Neural cell (in vitro differentiated cells): ENCODE measurements around the gene FCAMR. TPM values are rescaled to one million over a fixed set of nuclear protein-coding genes. Genes with fewer than 3 reads are reported as not detected.

Experiments
- H2AFZ ChIP-seq: fragments of 200-600, 300-800 bp; sonication (generic), shearing (Covaris generic); 2 replicates; pipeline ENCODE4 v1.6.0; 2014; ENCODE audit warnings: low read depth, mild to moderate bottlenecking, antibody characterized with exemption, low read length, moderate library complexity
- H3F3A ChIP-seq: fragments of 200-600 bp; shearing (Covaris generic); 2 replicates; pipeline ENCODE4 v1.6.1; 2016; ENCODE audit warnings: mild to moderate bottlenecking, moderate library complexity, mixed read lengths, antibody characterized with exemption, low read length; ENCODE audit not compliant: insufficient read depth, poor library complexity, severe bottlenecking
- H3K27ac ChIP-seq: fragments of 200-600, 300-800 bp; sonication (generic), shearing (Covaris generic); 2 replicates; pipeline ENCODE4 v1.5.1; 2014; ENCODE audit warnings: mild to moderate bottlenecking, low read length, moderate library complexity
- H3K27me3 ChIP-seq: fragments of 300-800, 200-600 bp; sonication (generic), shearing (Covaris generic); 2 replicates; pipeline ENCODE4 v1.6.0; 2014; ENCODE audit warnings: mild to moderate bottlenecking, low read depth, low read length, moderate library complexity; ENCODE audit not compliant: insufficient read depth
- H3K36me3 ChIP-seq: fragments of 300-800, 200-600 bp; sonication (generic), shearing (Covaris generic); 2 replicates; pipeline ENCODE4 v1.5.1; 2014; ENCODE audit warnings: mild to moderate bottlenecking, antibody characterized with exemption, low read length, moderate library complexity; ENCODE audit not compliant: insufficient read depth
- H3K4me2 ChIP-seq: fragments of 300-800, 200-600 bp; sonication (generic), shearing (Covaris generic); 2 replicates; pipeline ENCODE4 v1.6.0; 2014; ENCODE audit warnings: mild to moderate bottlenecking, low read length
- H3K4me3 ChIP-seq: fragments of 300-800, 200-600 bp; sonication (generic), shearing (Covaris generic); 2 replicates; pipeline ENCODE4 v1.5.1; 2014; ENCODE audit warnings: mild to moderate bottlenecking, low read length, moderate library complexity
- H3K79me2 ChIP-seq: fragments of 200-600 bp; shearing (Covaris generic); replicated peaks from 2 replicates; pipeline ENCODE4 v1.6.0; 2014; ENCODE audit warnings: mild to moderate bottlenecking, low read length, moderate library complexity; ENCODE audit not compliant: insufficient read depth
- H3K9ac ChIP-seq: fragments of 300-800, 200-600 bp; sonication (generic), shearing (Covaris generic); 2 replicates; pipeline ENCODE4 v1.6.1; 2016; ENCODE audit warnings: mild to moderate bottlenecking, low read length, mixed read lengths
- H3K9me2 ChIP-seq: fragments of 200-600 bp; shearing (Covaris generic); 2 replicates; pipeline ENCODE4 v1.6.1; 2016; ENCODE audit warnings: mild to moderate bottlenecking, low read length, mixed read lengths; ENCODE audit not compliant: insufficient read depth
- H3K9me3 ChIP-seq: fragments of 200-600, 300-800 bp; sonication (generic), shearing (Covaris generic); 2 replicates; pipeline ENCODE4 v1.6.1; 2016; ENCODE audit warnings: mild to moderate bottlenecking, mixed run types, low read length, moderate library complexity, mixed read lengths
- H4K20me1 ChIP-seq: fragments of 200-600 bp; shearing (Covaris generic); 2 replicates; pipeline ENCODE4 v1.6.1; 2016; ENCODE audit warnings: mild to moderate bottlenecking, mixed run types; ENCODE audit not compliant: insufficient read depth
- EP300 ChIP-seq: fragments of 450-650 bp; conservative IDR thresholded peaks from 2 replicates; pipeline ENCODE4 v1.6.1; 2014; ENCODE audit warnings: antibody characterized with exemption, mild to moderate bottlenecking, moderate library complexity; ENCODE audit not compliant: poor library complexity, severe bottlenecking
- EZH2 ChIP-seq: fragments of 200-600, 300-800 bp; shearing (Covaris generic), sonication (generic); IDR thresholded peaks from 2 replicates; pipeline ENCODE4 v1.6.1; 2014; ENCODE audit warnings: antibody characterized with exemption, low read length, borderline replicate concordance, mild to moderate bottlenecking; ENCODE audit not compliant: insufficient read depth, poor library complexity, severe bottlenecking
- MXI1 ChIP-seq: fragments of 450-650 bp; conservative IDR thresholded peaks from 2 replicates; pipeline ENCODE4 v1.6.1; 2014; ENCODE audit warnings: antibody characterized with exemption, mild to moderate bottlenecking; ENCODE audit not compliant: poor library complexity, severe bottlenecking
- POLR2AphosphoS5 ChIP-seq: IDR thresholded peaks from 2 replicates; pipeline ENCODE4 v1.6.1; 2012
- RAD21 ChIP-seq: fragments of 450-650 bp; conservative IDR thresholded peaks from 2 replicates; pipeline ENCODE4 v1.6.1; 2014; ENCODE audit warnings: antibody characterized with exemption, mild to moderate bottlenecking, moderate library complexity
- SMC3 ChIP-seq: fragments of 450-650 bp; conservative IDR thresholded peaks from 2 replicates; pipeline ENCODE4 v1.6.1; 2014; ENCODE audit warnings: antibody characterized with exemption, mild to moderate bottlenecking, moderate library complexity; ENCODE audit not compliant: poor library complexity
- TAF1 ChIP-seq: IDR thresholded peaks from 2 replicates; pipeline ENCODE4 v1.6.1; 2012; ENCODE audit warnings: low read depth
- polyA plus RNA-seq: library from polyadenylated mRNA; depleted of rRNA; stranded (reverse); fragments of >200 nt; gene quantifications from 2 replicates; pipeline ENCODE4 v1.2.3, GENCODE V29; 2014
- TF ChIP-seq, protein P1 (sequence below): IDR thresholded peaks from 2 replicates; pipeline ENCODE4 v1.6.1; 2012; ENCODE audit warnings: borderline replicate concordance
- TF ChIP-seq, protein P2 (sequence below): fragments of 450-650 bp; IDR thresholded peaks from 2 replicates; pipeline ENCODE4 v1.5.1; 2014; ENCODE audit warnings: antibody characterized with exemption, mild to moderate bottlenecking, moderate library complexity; ENCODE audit not compliant: poor library complexity, severe bottlenecking

The FCAMR gene
- polyA plus RNA-seq, 1 donor from 2014 or later = not detected

DNA sequence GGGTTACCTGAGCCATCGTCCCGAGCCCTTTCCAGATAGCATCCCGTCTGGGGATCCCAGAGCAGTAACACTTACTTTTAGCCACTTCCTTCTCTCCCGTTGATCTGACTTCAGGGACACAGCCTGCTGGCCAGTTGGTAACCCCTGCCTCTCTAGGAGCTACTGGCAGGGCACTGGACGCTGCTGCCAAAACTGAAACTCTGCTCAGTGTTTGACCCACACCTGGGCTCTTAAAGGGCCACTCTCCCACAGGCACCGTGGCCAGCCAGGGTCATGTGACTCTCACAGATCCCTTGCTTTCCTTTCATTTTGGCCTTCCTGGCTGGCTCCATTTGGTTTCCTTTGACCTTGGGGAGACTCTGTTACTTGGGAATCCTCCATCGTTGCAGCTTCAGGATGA lies 24.0 kb downstream of the FCAMR start, which contains the start of gene PIGR:
Gene PIGR, minus strand, starts transcription at position 206 of the 400 bp plus-strand sequence. CDS start 5,935 bp downstream, outside the sequence.
- Histone ChIP-seq H3F3A (no peaks in the 10 kb centered on the region), H3K4me3 (no peak within 1 kb of the TSS), H3K9ac (no peak within 1 kb of the TSS), H4K20me1 (no peaks in the 10 kb centered on the region), H3K36me3 (no peaks in the 10 kb centered on the region), H3K9me3 (no peaks in the 10 kb centered on the region), H3K79me2 (no peaks in the 10 kb centered on the region), H3K9me2 (no peaks in the 10 kb centered on the region), H3K27me3 (no peaks in the 10 kb centered on the region), H3K4me2 (no peak within 1 kb of the TSS), H3K27ac (no peak within 1 kb of the TSS), H2AFZ (no peak within 1 kb of the TSS)
- TF ChIP-seq, protein P1, sequence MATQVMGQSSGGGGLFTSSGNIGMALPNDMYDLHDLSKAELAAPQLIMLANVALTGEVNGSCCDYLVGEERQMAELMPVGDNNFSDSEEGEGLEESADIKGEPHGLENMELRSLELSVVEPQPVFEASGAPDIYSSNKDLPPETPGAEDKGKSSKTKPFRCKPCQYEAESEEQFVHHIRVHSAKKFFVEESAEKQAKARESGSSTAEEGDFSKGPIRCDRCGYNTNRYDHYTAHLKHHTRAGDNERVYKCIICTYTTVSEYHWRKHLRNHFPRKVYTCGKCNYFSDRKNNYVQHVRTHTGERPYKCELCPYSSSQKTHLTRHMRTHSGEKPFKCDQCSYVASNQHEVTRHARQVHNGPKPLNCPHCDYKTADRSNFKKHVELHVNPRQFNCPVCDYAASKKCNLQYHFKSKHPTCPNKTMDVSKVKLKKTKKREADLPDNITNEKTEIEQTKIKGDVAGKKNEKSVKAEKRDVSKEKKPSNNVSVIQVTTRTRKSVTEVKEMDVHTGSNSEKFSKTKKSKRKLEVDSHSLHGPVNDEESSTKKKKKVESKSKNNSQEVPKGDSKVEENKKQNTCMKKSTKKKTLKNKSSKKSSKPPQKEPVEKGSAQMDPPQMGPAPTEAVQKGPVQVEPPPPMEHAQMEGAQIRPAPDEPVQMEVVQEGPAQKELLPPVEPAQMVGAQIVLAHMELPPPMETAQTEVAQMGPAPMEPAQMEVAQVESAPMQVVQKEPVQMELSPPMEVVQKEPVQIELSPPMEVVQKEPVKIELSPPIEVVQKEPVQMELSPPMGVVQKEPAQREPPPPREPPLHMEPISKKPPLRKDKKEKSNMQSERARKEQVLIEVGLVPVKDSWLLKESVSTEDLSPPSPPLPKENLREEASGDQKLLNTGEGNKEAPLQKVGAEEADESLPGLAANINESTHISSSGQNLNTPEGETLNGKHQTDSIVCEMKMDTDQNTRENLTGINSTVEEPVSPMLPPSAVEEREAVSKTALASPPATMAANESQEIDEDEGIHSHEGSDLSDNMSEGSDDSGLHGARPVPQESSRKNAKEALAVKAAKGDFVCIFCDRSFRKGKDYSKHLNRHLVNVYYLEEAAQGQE = no peak
- TF ChIP-seq TAF1 (no peak), EZH2 (no peak), SMC3 (no peak), POLR2AphosphoS5 (no peak), RAD21 (no peak), EP300 (no peak), MXI1 (no peak)
- TF ChIP-seq, protein P2, sequence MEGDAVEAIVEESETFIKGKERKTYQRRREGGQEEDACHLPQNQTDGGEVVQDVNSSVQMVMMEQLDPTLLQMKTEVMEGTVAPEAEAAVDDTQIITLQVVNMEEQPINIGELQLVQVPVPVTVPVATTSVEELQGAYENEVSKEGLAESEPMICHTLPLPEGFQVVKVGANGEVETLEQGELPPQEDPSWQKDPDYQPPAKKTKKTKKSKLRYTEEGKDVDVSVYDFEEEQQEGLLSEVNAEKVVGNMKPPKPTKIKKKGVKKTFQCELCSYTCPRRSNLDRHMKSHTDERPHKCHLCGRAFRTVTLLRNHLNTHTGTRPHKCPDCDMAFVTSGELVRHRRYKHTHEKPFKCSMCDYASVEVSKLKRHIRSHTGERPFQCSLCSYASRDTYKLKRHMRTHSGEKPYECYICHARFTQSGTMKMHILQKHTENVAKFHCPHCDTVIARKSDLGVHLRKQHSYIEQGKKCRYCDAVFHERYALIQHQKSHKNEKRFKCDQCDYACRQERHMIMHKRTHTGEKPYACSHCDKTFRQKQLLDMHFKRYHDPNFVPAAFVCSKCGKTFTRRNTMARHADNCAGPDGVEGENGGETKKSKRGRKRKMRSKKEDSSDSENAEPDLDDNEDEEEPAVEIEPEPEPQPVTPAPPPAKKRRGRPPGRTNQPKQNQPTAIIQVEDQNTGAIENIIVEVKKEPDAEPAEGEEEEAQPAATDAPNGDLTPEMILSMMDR = no peak

DNA sequence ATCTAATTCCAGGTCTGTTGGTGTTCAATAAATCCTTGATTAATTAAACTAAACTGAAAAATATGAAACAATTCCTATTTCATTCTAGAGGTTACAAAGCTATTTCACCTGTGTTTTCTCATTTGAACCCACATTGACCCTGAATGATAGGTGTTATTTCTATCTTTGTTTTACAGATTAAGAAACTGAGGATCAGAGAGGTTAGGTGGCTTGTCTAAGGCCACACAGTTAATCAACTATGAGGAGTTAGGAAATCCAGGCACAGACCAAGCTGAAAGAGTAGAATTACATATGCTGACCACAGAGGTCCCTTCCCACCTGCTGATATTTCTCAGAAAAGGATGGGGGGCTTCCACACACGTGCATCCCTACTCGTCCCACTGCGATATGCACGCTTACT lies 24.5 kb downstream of the FCAMR start:
- H3K4me3 ChIP-seq = no peak overlapping the region
- H2AFZ ChIP-seq = no peak overlapping the region
- H3K9me2 ChIP-seq = no peaks in the 10 kb centered on the region
- no peaks in the 10 kb centered on the region for H3K36me3 ChIP-seq
- no peaks in the 10 kb centered on the region for H3K9me3 ChIP-seq
- no peaks in the 10 kb centered on the region for H3K27me3 ChIP-seq
- no peaks in the 10 kb centered on the region for H3K79me2 ChIP-seq
- no peak overlapping the region for H3K27ac ChIP-seq
- TF ChIP-seq TAF1 (no peak), MXI1 (no peak), EZH2 (no peak)
- TF ChIP-seq, protein P1 = no peak
- TF ChIP-seq, protein P2 = no peak
- H4K20me1 ChIP-seq = no peaks in the 10 kb centered on the region
- H3K9ac ChIP-seq = no peak overlapping the region
- no peaks in the 10 kb centered on the region for H3F3A ChIP-seq
- H3K4me2 ChIP-seq = no peak overlapping the region
